Brain microvascular endothelial cell (primary cell): ENCODE results near the gene PRKAB1.

ENCODE experiments used
- DNase-seq: peaks from one replicate; pipeline ENCODE4 v3.0.0-alpha.2; 2020
- H3K27ac ChIP-seq: fragments of 250-450 bp; sonication (Bioruptor Pico); 2 replicates; pipeline ENCODE4 v1.5.1; 2020; ENCODE audit warnings: mild to moderate bottlenecking, moderate library complexity
- H3K27me3 ChIP-seq: fragments of 250-450 bp; sonication (Bioruptor Pico); replicated peaks from 2 replicates; pipeline ENCODE4 v1.5.1; 2020; ENCODE audit warnings: mild to moderate bottlenecking
- H3K36me3 ChIP-seq: fragments of 250-450 bp; sonication (Bioruptor Pico); replicated peaks from 2 replicates; pipeline ENCODE4 v1.5.1; 2020; ENCODE audit warnings: mild to moderate bottlenecking
- H3K4me3 ChIP-seq: 2 replicates; pipeline ENCODE4 v1.5.1; 2011; ENCODE audit warnings: low read depth, mild to moderate bottlenecking, control low read depth, low read length, moderate library complexity
- CTCF ChIP-seq: IDR thresholded peaks from 2 replicates; pipeline ENCODE4 v1.5.1; 2011; ENCODE audit warnings: low read depth, mild to moderate bottlenecking, moderate library complexity, low read length, control low read depth, inconsistent platforms; ENCODE audit errors: missing control alignments
- in situ Hi-C: cut with HindIII; loops from 2 replicates; pipeline ENCODE4 v1.10.0; 2017; ENCODE audit warnings: low sequenced_read_pairs, low pct_ligation_motif_present

The PRKAB1 gene

GRCh38 chr12:119713551-119714031 lies 45.7 kb downstream of the PRKAB1 start:
- Histone ChIP-seq H3K4me3 (no peak overlapping the region), H3K27ac (no peak overlapping the region), H3K27me3 (no peaks in the 10 kb centered on the region), H3K36me3 (no peaks in the 10 kb centered on the region)
- in situ Hi-C loops, result no loop called here
- TF ChIP-seq CTCF, result no peak
- DNase-seq, result no peak

GRCh38 chr12:119714614-119715267 lies 46.8 kb downstream of the PRKAB1 start:
- in situ Hi-C loops, result no loop called here
- no peaks in the 10 kb centered on the region for H3K36me3 ChIP-seq

GRCh38 chr12:119715268-119715620 lies 47.3 kb downstream of the PRKAB1 start:
- no peak overlapping the region for H3K4me3 ChIP-seq
- TF ChIP-seq CTCF, result no peak
- H3K27ac ChIP-seq, result peak overlapping the region; percentile 9
- no peaks in the 10 kb centered on the region for H3K27me3 ChIP-seq
- peak; percentile 76 for DNase-seq
- in situ Hi-C loops, result no loop called here
- H3K36me3 ChIP-seq, result no peaks in the 10 kb centered on the region

More at GRCh38 chr12:119714614-119715267, 46.8 kb downstream of the PRKAB1 start:
- Histone ChIP-seq H3K4me3 (no peak overlapping the region), H3K27me3 (no peaks in the 10 kb centered on the region), H3K27ac (peak overlapping the region; percentile 9)
- DNase-seq, result no peak
- no peak for TF ChIP-seq CTCF

- H3K4me3 ChIP-seq, result no peak overlapping the region
- in situ Hi-C loops, result no loop called here
- no peaks in the 10 kb centered on the region for H3K27me3 ChIP-seq
- no peak for DNase-seq
- no peak for TF ChIP-seq CTCF
- no peak overlapping the region for H3K27ac ChIP-seq
- no peaks in the 10 kb centered on the region for H3K36me3 ChIP-seq
Measured at GRCh38 chr12:119718141-119718540, 50.2 kb downstream of the PRKAB1 start.

DNA sequence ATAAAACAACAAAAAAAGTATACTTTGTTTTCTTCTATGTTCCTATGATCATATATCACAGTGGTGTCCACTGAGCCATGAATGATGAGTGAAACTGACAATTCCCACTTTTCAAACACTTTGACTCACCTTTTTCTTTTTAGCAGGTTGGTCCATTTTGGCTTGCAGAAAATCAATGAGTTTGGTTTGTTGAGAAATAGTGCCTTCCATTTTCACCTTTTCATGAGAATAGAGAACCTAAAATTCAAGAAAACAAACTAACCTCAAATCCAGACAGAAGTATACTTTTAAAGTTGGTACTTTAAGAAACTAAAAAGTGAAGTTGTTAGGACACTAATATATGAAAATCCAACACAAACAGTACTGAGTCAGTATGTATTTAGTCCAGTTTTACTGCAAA lies 52.4 kb downstream of the PRKAB1 start:
- no peak for DNase-seq
- no peaks in the 10 kb centered on the region for H3K27me3 ChIP-seq
- TF ChIP-seq CTCF, result no peak
- H3K27ac ChIP-seq, result no peak overlapping the region
- no peak overlapping the region for H3K4me3 ChIP-seq
- in situ Hi-C loops, result no loop called here
- H3K36me3 ChIP-seq, result no peaks in the 10 kb centered on the region

- no peak overlapping the region for H3K27ac ChIP-seq
- H3K27me3 ChIP-seq, result no peaks in the 10 kb centered on the region
- H3K36me3 ChIP-seq, result no peaks in the 10 kb centered on the region
- DNase-seq, result no peak
- in situ Hi-C loops, result no loop called here
- no peak overlapping the region for H3K4me3 ChIP-seq
- no peak for TF ChIP-seq CTCF
Measured at GRCh38 chr12:119721306-119721705, 53.4 kb downstream of the PRKAB1 start.
